ENCODE measurements around the gene OAT. TPM values are rescaled to one million over a fixed set of nuclear protein-coding genes. Genes with fewer than 3 reads are reported as not detected.

OAT gene
- total RNA-seq, 4 donors from 2014 or later = 139 to 205 (median 168) TPM

DNA sequence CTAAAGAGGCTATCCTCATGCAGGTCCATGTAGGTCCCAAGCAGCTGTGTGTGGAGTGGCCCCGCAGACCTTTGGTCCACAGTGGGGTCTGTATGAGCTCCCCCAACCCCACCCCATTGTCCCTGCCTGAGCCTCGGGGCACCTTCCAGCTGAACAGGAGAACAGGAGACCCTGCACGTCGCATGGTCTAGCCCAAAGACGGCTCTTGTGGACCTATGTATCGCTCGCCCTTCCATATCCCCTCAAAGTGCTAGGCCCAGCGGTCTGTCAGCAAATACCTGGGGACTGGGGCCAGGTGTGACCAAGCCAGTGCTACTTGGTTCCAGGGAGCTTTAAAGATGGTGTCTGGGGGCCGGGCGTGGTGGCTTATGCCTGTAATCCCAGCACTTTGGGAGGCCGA is 43.0 kb downstream of the OAT start:
- Histone ChIP-seq H3K9me3 (no peaks in the 10 kb centered on the region), H3K4me3 (no peak overlapping the region), H3K36me3 (no peaks in the 10 kb centered on the region), H3K4me1 (no peaks in the 10 kb centered on the region), H3K27me3 (no peaks in the 10 kb centered on the region), H3K27ac (no peak overlapping the region)
- no peak for ATAC-seq
- 100% methylated on average over 1 to 2 of the region's 11 CpGs for WGBS, 2 donors (ENCODE audit: low coverage in 1 of 2)
- TF ChIP-seq EP300 (IDR thresholded peaks at IDR 0.05) (no peak), POLR2AphosphoS5 (IDR thresholded peaks at IDR 0.05) (no peak), POLR2A (IDR thresholded peaks at IDR 0.05) (no peak)
- TF ChIP-seq, protein P1, sequence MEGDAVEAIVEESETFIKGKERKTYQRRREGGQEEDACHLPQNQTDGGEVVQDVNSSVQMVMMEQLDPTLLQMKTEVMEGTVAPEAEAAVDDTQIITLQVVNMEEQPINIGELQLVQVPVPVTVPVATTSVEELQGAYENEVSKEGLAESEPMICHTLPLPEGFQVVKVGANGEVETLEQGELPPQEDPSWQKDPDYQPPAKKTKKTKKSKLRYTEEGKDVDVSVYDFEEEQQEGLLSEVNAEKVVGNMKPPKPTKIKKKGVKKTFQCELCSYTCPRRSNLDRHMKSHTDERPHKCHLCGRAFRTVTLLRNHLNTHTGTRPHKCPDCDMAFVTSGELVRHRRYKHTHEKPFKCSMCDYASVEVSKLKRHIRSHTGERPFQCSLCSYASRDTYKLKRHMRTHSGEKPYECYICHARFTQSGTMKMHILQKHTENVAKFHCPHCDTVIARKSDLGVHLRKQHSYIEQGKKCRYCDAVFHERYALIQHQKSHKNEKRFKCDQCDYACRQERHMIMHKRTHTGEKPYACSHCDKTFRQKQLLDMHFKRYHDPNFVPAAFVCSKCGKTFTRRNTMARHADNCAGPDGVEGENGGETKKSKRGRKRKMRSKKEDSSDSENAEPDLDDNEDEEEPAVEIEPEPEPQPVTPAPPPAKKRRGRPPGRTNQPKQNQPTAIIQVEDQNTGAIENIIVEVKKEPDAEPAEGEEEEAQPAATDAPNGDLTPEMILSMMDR (IDR thresholded peaks at IDR 0.05) = no peak

DNA sequence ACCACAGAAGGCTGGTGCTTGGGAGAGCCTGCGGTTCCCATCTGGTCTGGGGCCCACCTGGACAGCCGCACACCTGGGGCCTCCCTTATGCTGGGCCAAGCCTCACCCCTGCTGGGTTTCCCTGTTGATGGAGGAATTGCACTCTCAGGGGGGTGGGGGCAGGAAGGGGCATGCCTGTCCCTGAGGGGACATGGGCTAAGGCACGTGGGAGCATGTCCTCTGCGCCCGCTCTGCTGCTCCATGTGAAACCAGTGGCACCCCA is 43.4 kb downstream of the OAT start:
- no peaks in the 10 kb centered on the region for H3K27me3 ChIP-seq
- no CpG with 5 or more reads among the region's 5 CpGs for WGBS, 2 donors (ENCODE audit: low coverage in 1 of 2)
- no peak overlapping the region for H3K4me3 ChIP-seq
- no peak for ATAC-seq
- no peaks in the 10 kb centered on the region for H3K9me3 ChIP-seq
- H3K36me3 ChIP-seq = no peaks in the 10 kb centered on the region
- TF ChIP-seq EP300 (IDR thresholded peaks at IDR 0.05) (no peak), POLR2A (IDR thresholded peaks at IDR 0.05) (no peak), POLR2AphosphoS5 (IDR thresholded peaks at IDR 0.05) (no peak)
- TF ChIP-seq, protein P1 (IDR thresholded peaks at IDR 0.05) = no peak
- no peak overlapping the region for H3K27ac ChIP-seq
- H3K4me1 ChIP-seq = no peaks in the 10 kb centered on the region

DNA sequence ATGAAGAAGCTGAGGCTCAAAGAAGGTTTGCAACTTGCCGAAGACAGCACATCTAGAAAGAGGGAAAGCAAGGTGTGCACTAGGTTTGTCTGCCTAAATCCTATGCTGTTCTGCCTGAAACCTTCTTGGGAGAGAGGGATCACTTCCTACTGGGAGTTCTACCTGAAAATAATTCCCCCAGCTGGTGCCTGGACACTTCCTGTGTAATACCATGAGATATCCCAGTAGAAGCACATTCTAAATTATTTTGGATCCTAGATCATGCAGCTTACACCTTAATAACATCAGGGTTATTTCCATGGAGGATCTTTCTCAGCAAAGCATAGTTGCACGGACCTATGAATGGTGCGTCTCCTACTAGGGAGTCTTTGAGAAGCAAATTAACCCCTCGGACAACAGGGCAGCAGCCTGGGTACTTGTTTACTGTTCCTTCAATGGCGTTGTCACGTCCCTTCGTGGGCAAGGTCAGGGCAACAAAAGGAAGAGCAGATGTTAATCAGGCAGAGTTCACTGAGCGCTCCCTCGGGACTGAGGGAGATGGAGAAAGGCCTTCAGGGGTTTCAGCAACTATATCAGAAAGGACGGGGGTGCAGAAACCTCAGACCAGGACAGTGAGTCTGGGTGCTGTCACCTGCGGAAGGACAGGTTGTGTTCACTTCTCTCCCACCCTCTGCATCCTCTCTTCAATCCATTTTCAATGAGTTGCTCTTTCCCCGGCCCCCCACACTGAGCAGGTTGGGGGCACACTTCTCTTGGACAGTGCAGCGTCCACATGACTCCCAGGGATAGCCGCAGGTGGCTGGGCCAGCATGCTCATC is 44.0 kb downstream of the OAT start:
- Histone ChIP-seq H3K4me3 (no peak overlapping the region), H3K27me3 (no peaks in the 10 kb centered on the region), H3K27ac (no peak overlapping the region), H3K36me3 (no peaks in the 10 kb centered on the region), H3K9me3 (no peaks in the 10 kb centered on the region), H3K4me1 (no peaks in the 10 kb centered on the region)
- 67 to 91% methylated on average over 3 to 7 of the region's 14 CpGs for WGBS, 2 donors (ENCODE audit: low coverage in 1 of 2)
- ATAC-seq = no peak
- no peak for TF ChIP-seq EP300 (IDR thresholded peaks at IDR 0.05)
- TF ChIP-seq, protein P1 (IDR thresholded peaks at IDR 0.05) = no peak
- no peak for TF ChIP-seq POLR2A (IDR thresholded peaks at IDR 0.05)
- TF ChIP-seq POLR2AphosphoS5 (IDR thresholded peaks at IDR 0.05) = no peak

DNA sequence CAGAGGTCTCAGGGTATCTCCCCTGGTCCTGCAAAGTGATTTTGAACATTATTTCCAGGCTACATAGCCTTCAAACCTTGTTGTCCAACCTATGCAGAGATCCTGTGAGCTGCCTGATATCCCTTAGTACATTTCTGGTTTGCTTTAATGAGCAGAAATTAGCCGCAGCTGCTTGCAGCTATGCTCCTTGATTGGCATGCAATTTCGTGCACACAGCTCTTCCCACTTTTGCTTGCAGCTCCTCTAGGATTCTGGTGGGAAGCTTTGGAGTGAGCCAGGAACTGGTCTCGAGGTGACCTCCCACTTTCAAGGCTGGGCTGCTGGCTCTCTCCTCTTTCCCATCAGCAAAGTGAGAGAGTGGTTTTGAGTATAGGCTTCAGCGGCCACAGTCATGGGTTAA is 45.8 kb downstream of the OAT start:
- Histone ChIP-seq H3K9me3 (no peaks in the 10 kb centered on the region), H3K27me3 (no peaks in the 10 kb centered on the region), H3K4me1 (no peaks in the 10 kb centered on the region), H3K36me3 (no peaks in the 10 kb centered on the region), H3K27ac (no peak overlapping the region), H3K4me3 (no peak overlapping the region)
- no peak for ATAC-seq
- 78 to 82% methylated on average over 4 of the region's 4 CpGs for WGBS, 2 donors (ENCODE audit: low coverage in 1 of 2)
- TF ChIP-seq POLR2A (IDR thresholded peaks at IDR 0.05) = no peak
- no peak for TF ChIP-seq EP300 (IDR thresholded peaks at IDR 0.05)
- TF ChIP-seq, protein P1 (IDR thresholded peaks at IDR 0.05) = no peak
- no peak for TF ChIP-seq POLR2AphosphoS5 (IDR thresholded peaks at IDR 0.05)

DNA sequence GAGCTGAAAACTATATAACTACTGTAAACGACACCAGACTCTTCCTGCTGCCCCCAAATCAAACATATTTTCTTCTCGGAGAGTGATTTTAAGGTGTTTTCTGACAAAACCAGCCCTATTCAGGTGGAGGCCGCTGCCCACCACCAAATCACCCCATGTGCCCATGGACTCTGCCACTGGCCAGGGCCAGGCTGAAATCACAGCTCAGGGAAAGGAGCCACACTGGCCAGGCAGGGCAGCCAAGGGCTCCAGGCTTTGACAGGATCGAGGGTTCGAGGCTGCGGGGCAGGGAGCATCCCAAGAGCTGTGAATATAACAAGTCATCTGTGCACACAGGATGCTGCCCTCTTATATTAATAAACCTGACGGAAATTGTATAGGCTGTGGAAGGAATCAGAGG is 48.3 kb downstream of the OAT start:
- WGBS, 2 donors (ENCODE audit: low coverage in 1 of 2) = 96 to 100% methylated on average over 2 to 3 of the region's 7 CpGs
- TF ChIP-seq, protein P1 (IDR thresholded peaks at IDR 0.05) = no peak
- no peak for TF ChIP-seq EP300 (IDR thresholded peaks at IDR 0.05)
- TF ChIP-seq POLR2A (IDR thresholded peaks at IDR 0.05) = no peak
- TF ChIP-seq POLR2AphosphoS5 (IDR thresholded peaks at IDR 0.05) = no peak

More for the DNA sequence above, 48.3 kb downstream of the OAT start:
- Histone ChIP-seq H3K4me3 (no peak overlapping the region), H3K27ac (no peak overlapping the region), H3K36me3 (no peaks in the 10 kb centered on the region), H3K9me3 (no peaks in the 10 kb centered on the region), H3K4me1 (no peaks in the 10 kb centered on the region), H3K27me3 (no peaks in the 10 kb centered on the region)
- no peak for ATAC-seq

All from gastroesophageal sphincter (tissue), 4 donors.